K562 (cell line): ENCODE results near the gene ADORA2B. TPM values are rescaled to one million over a fixed set of nuclear protein-coding genes. Genes with fewer than 3 reads are reported as not detected.
A peak's percentile ranks its signal among the peaks of the same experiment; 100 is the strongest.

ENCODE experiments used
- AFF4 ChIP-seq: sonication (generic); formaldehyde crosslinking; IDR thresholded peaks from 2 replicates; pipeline ENCODE4 v1.8.0; 2023; ENCODE audit warnings: mild to moderate bottlenecking, missing genetic modification reagents
- EP300 ChIP-seq: IDR thresholded peaks from 2 replicates; pipeline ENCODE4 v1.6.1; 2012; ENCODE audit warnings: low read length, improper control_type of control experiment
- FIP1L1 ChIP-seq: fragments of 200-400 bp; formaldehyde crosslinking; IDR thresholded peaks from 2 replicates; pipeline ENCODE4 v1.6.1; 2018; ENCODE audit warnings: mild to moderate bottlenecking, low read depth, low read length; ENCODE audit not compliant: poor library complexity, severe bottlenecking
- MTA2 ChIP-seq: fragments of 450-650 bp; IDR thresholded peaks from 2 replicates; pipeline ENCODE4 v1.6.1; 2016; ENCODE audit warnings: low read depth
- NR0B1 ChIP-seq: fragments of 450-650 bp; IDR thresholded peaks from one replicate; pipeline ENCODE4 v1.6.1; 2018; ENCODE audit warnings: mild to moderate bottlenecking, moderate library complexity; ENCODE audit not compliant: partially characterized antibody
- PHF8 ChIP-seq: fragments of 200-600 bp; sonication (generic); IDR thresholded peaks from 2 replicates; pipeline ENCODE4 v1.6.1; 2012; ENCODE audit warnings: mixed run types, mild to moderate bottlenecking, inconsistent platforms, low read length, moderate library complexity, borderline replicate concordance
- PURB ChIP-seq: sonication (generic); formaldehyde crosslinking; IDR thresholded peaks from 2 replicates; pipeline ENCODE4 v1.9.0; 2021; ENCODE audit warnings: low read depth, mild to moderate bottlenecking, missing genetic modification reagents
- SFPQ ChIP-seq: fragments of 200-400 bp; formaldehyde crosslinking; IDR thresholded peaks from 2 replicates; pipeline ENCODE4 v1.6.1; 2017; ENCODE audit warnings: mild to moderate bottlenecking, low read depth, low read length, moderate library complexity
- TCF3 ChIP-seq: sonication (generic); formaldehyde crosslinking; IDR thresholded peaks from 2 replicates; pipeline ENCODE4 v1.4.0; 2020; ENCODE audit warnings: mild to moderate bottlenecking, missing genetic modification reagents
- ZBTB26 ChIP-seq: fragments of 450-650 bp; formaldehyde crosslinking; IDR thresholded peaks from 2 replicates; pipeline ENCODE4 v1.4.0; 2022; ENCODE audit warnings: missing genetic modification characterization
- ZBTB7A ChIP-seq: IDR thresholded peaks from 2 replicates; pipeline ENCODE4 v1.6.1; 2011; ENCODE audit warnings: low read depth, mild to moderate bottlenecking, low read length, moderate library complexity, borderline replicate concordance; ENCODE audit not compliant: control insufficient read depth
- ZFPM2 ChIP-seq: fragments of 250-450 bp; sonication (Bioruptor Pico); IDR thresholded peaks from 2 replicates; pipeline ENCODE4 v1.5.1; 2022; ENCODE audit warnings: mild to moderate bottlenecking
- ZNF282 ChIP-seq: sonication (generic); formaldehyde crosslinking; IDR thresholded peaks from 2 replicates; pipeline ENCODE4 v1.8.1; 2023; ENCODE audit warnings: missing genetic modification reagents
- ZNF518B ChIP-seq: fragments of 250-450 bp; sonication (Bioruptor Pico); IDR thresholded peaks from 2 replicates; pipeline ENCODE4 v1.5.0; 2021; ENCODE audit warnings: mild to moderate bottlenecking, moderate library complexity
- polyA plus RNA-seq, 8 experiments: library from polyadenylated mRNA; depleted of rRNA in 4 of 8; stranded (reverse) in 5 of 8; unstranded in 3 of 8; fragments of >200 nt; fragmentation: Nextera tagmentation in 2 of 8; fragmentation: Illumina TruSeq in 1 of 8; extraction: Ambion mirVana in 2 of 8; extraction: Trizol in 1 of 8; gene quantifications; 2 replicates each; pipeline versions ENCODE4 v1.2.1 to v1.2.3, GENCODE V29; 2011 to 2014; ENCODE audit warnings: inconsistent platforms in 1 of 8, missing spikeins in 1 of 8
- total RNA-seq, 7 experiments: library from RNA; depleted of rRNA in 6 of 7; stranded (reverse); fragments of >200 nt in 6 of 7; fragmentation: Illumina TruSeq in 2 of 7; extraction: Trizol in 2 of 7; gene quantifications; 2 replicates each; pipeline versions ENCODE4 v1.2.1 to v1.2.3, GENCODE V29; 2011 to 2021; ENCODE audit warnings: low replicate concordance in 1 of 7

Gene ADORA2B
- total and polyA plus RNA-seq, 9 of the 15 experiments (the other 6 are each of a cell fraction or from before 2014, with no cell fraction given) = 6.4 to 16.6 (median 10.5) TPM

- TF ChIP-seq TCF3 (no peak), ZNF518B (CRISPR knock-in tag) (no peak), EP300 (no peak), PURB (CRISPR knock-in tag) (no peak), ZNF282 (0 out of 2 replicates have a peak, but pooled peaks have one; percentile 25), PHF8 (peak; percentile 53; the same call in 1 of the 2 replicates), ZBTB7A (0 out of 2 replicates have a peak, but pooled peaks have one; percentile 70), AFF4 (CRISPR knock-in tag) (no peak; the same call in 1 of the 2 replicates), FIP1L1 (peak; percentile 82), NR0B1 (no peak), ZFPM2 (no peak), MTA2 (no peak), SFPQ (no peak), ZBTB26 (CRISPR knock-in tag) (no peak)
Measured at GRCh38 chr17:15944759-15945526, at the start of gene ADORA2B (continued).
